K562 (cell line): ENCODE measurements around the gene RBMX. TPM values are rescaled to one million over a fixed set of nuclear protein-coding genes. Genes with fewer than 3 reads are reported as not detected.

Source experiments
- BCLAF1 ChIP-seq, 2 experiments: fragments of 450-650 bp in 1 of 2; IDR thresholded peaks; 2 replicates each; pipeline ENCODE4 v1.6.1; 2011 to 2017; ENCODE audit warnings: low read depth in 2 of 2, antibody characterized with exemption in 1 of 2, borderline replicate concordance in 1 of 2, low read length in 1 of 2, mild to moderate bottlenecking in 1 of 2, mixed read lengths in 1 of 2; ENCODE audit not compliant: control insufficient read depth in 1 of 2
- CBFA2T2 ChIP-seq: fragments of 450-650 bp; conservative IDR thresholded peaks from 2 replicates; pipeline ENCODE4 v1.6.1; 2017; ENCODE audit warnings: mild to moderate bottlenecking
- CBX3 ChIP-seq, 2 experiments: IDR thresholded peaks; 1 replicate in 1 of 2; 2 replicates in 1 of 2; pipeline ENCODE4 v1.6.1; 2012; ENCODE audit warnings: inconsistent platforms in 2 of 2, low read length in 2 of 2, borderline replicate concordance in 1 of 2, control low read depth in 1 of 2
- DACH1 ChIP-seq: fragments of 450-650 bp; IDR thresholded peaks from 2 replicates; pipeline ENCODE4 v1.6.1; 2018; ENCODE audit not compliant: partially characterized antibody
- DNMT1 ChIP-seq: fragments of 450-650 bp; IDR thresholded peaks from 2 replicates; pipeline ENCODE4 v1.6.1; 2016; ENCODE audit warnings: antibody characterized with exemption, mild to moderate bottlenecking
- HMBOX1 ChIP-seq: sonication (generic); IDR thresholded peaks from 2 replicates; pipeline ENCODE4 v1.6.1; 2016
- KLF13 ChIP-seq: fragments of 450-650 bp; IDR thresholded peaks from 2 replicates; pipeline ENCODE4 v1.6.1; 2016; ENCODE audit warnings: missing genetic modification characterization, low read depth, mild to moderate bottlenecking, missing compliant biosample characterization, moderate library complexity, borderline replicate concordance
- MAX ChIP-seq: sonication (generic); formaldehyde crosslinking; IDR thresholded peaks from 2 replicates; pipeline ENCODE4 v1.9.0; 2022; ENCODE audit warnings: mild to moderate bottlenecking, missing genetic modification reagents
- PCBP2 ChIP-seq: fragments of 200-400 bp; formaldehyde crosslinking; IDR thresholded peaks from 2 replicates; pipeline ENCODE4 v1.6.1; 2018; ENCODE audit warnings: low read length, low read depth, mild to moderate bottlenecking, moderate library complexity; ENCODE audit not compliant: poor library complexity, severe bottlenecking
- TEAD4 ChIP-seq, 2 experiments: sonication (generic) in 1 of 2; formaldehyde crosslinking in 1 of 2; IDR thresholded peaks; 2 replicates each; pipeline versions ENCODE4 v1.6.1 to v1.8.0; 2012 to 2022; ENCODE audit warnings: borderline replicate concordance in 1 of 2, inconsistent platforms in 1 of 2, low read length in 1 of 2, mild to moderate bottlenecking in 1 of 2, missing genetic modification reagents in 1 of 2
- ZKSCAN1 ChIP-seq: fragments of 150-350 bp; IDR thresholded peaks from 2 replicates; pipeline ENCODE4 v1.6.1; 2016; ENCODE audit warnings: low read depth, low read length
- ZNF407 ChIP-seq: fragments of 450-650 bp; IDR thresholded peaks from 2 replicates; pipeline ENCODE4 v1.6.1; 2016; ENCODE audit warnings: low read depth
- ZNF41 ChIP-seq: fragments of 250-450 bp; sonication (Bioruptor Pico); conservative IDR thresholded peaks from 2 replicates; pipeline ENCODE4 v1.4.0; 2020; ENCODE audit warnings: mild to moderate bottlenecking
- polyA plus RNA-seq, 8 experiments: library from polyadenylated mRNA; depleted of rRNA in 4 of 8; stranded (reverse) in 5 of 8; unstranded in 3 of 8; fragments of >200 nt; fragmentation: Nextera tagmentation in 2 of 8; fragmentation: Illumina TruSeq in 1 of 8; extraction: Ambion mirVana in 2 of 8; extraction: Trizol in 1 of 8; gene quantifications; 2 replicates each; pipeline versions ENCODE4 v1.2.1 to v1.2.3, GENCODE V29; 2011 to 2014; ENCODE audit warnings: inconsistent platforms in 1 of 8, missing spikeins in 1 of 8
- total RNA-seq, 7 experiments: library from RNA; depleted of rRNA in 6 of 7; stranded (reverse); fragments of >200 nt in 6 of 7; fragmentation: Illumina TruSeq in 2 of 7; extraction: Trizol in 2 of 7; gene quantifications; 2 replicates each; pipeline versions ENCODE4 v1.2.1 to v1.2.3, GENCODE V29; 2011 to 2021; ENCODE audit warnings: low replicate concordance in 1 of 7

Gene RBMX
- total and polyA plus RNA-seq, 9 of the 15 experiments (the other 6 are each of a cell fraction or from before 2014, with no cell fraction given) = 405 to 671 (median 540) TPM

- TF ChIP-seq ZNF41 = no peak
- no peak for TF ChIP-seq BCLAF1 (IDR thresholded peaks at IDR 0.05; ENCODE audit: borderline replicate concordance in 1 of 2, control insufficient read depth in 1 of 2, low read depth in 2 of 2, low read length in 1 of 2)
- no peak; the same call in 1 of the 2 replicates for TF ChIP-seq HMBOX1
- peak; percentile 52 for TF ChIP-seq MAX (CRISPR knock-in tag)
- TF ChIP-seq PCBP2 = no peak
- no peak for TF ChIP-seq CBFA2T2
- TF ChIP-seq TEAD4 (IDR thresholded peaks at IDR 0.05; ENCODE audit: low read length) = peak; percentile 49; the same call in 1 of the 2 replicates
- no peak for TF ChIP-seq TEAD4 (CRISPR knock-in tag; IDR thresholded peaks at IDR 0.05; ENCODE audit: borderline replicate concordance)
- no peak for TF ChIP-seq ZNF407
- no peak for TF ChIP-seq DACH1
- no peak for TF ChIP-seq DNMT1
- no peak for TF ChIP-seq KLF13 (tag)
- 0 out of 3 replicates have a peak, but pooled peaks of 1 of the 2 experiments have one; percentile 26 for TF ChIP-seq CBX3 (IDR thresholded peaks at IDR 0.05; ENCODE audit: borderline replicate concordance in 1 of 2, low read length in 2 of 2)
- TF ChIP-seq ZKSCAN1 = no peak
These were observed at the start of gene RBMX (continued) for GRCh38 chrX:136880452-136881013.
